Measurements from ENCODE around the gene GPALPP1.

The GPALPP1 gene

DNA sequence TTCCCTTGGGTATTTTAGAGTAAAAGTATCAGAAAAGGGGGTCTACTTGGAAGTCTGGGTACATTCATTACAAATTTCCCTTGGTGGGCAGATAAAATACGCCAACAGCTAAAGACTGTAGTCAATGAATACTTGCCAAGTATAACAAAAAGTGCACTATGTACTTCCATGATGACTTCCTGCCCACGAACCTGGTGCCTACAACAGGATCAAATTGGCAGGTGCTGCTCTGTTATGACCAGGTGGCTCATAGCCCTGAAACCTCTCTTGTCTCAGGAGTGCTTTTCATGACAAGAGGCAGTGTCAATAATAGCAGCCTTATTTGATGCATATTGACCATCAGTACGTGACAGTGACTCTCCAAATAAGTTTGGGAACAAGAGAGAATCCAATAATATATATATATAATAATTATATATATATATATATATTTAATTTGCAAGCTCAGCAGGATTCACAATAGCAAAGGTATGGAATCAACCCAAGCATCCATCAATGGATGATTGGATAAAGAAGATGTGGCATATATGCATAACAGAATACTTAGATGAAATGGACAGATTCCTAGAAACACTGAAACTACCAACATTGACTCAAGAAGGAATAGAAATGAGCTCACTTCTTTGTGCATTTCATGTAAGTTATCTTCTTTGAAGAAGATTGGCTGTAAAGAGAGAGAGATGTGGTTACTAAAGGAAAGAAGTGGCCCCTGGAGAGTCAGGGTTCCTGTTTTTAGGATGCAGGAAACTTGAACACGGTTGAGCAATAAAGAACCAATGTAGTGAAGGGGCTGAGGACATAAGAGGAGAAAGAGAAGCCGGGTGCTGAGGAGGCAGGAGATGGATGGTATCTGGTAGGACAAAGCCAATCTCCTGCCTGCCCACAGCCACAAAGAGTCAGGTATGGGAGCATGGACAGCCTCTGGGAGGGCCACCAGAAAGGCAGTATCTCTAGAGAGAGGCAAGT, 79.0 kb downstream of the GPALPP1 start:
- DNase-seq, result no peak

GRCh38 chr13:45073809-45074208, 84.5 kb downstream of the GPALPP1 start:
- no peak for DNase-seq

DNA sequence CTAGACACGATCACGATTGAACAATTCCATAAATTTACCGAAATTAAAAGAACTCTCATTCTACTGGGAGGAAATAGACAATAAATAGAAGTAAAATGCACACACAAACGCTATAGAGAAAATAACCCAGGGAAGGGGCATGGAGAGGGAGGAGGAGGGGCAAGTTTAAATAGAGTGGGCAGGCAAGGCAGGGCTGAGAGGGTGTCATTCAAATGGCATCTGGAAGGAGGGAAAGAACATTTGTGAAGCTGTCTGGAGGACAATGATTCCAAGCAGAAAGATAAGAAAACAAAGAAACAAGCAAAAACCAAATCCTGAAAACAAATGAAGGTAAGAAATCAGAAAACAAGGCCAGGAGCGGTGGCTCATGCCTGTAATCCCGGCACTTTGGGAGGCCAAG, 85.4 kb downstream of the GPALPP1 start:
- no peak for DNase-seq

DNA sequence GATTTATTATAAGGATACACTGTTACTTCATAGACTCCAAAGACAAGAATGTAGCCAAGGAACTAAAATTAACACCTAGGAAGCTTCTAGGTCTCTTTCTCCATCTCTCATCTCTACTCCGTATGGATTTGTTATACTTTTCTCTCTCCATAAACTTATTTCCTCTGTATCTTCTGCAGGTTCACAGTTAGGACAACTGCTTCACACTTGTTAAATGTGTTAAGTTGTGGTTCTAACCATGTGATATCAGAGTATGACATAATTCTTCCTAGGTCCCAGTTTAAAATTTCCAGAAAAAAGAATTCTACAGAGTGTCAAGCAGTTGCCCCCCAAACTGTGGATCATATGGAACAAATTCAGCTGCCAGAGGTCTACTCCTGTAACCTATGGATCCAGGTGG, 88.7 kb downstream of the GPALPP1 start:
- DNase-seq, result no peak

Data from NCI-H526 treated with DMSO at 0.1 percent for 48 hours (cell line).